Measurements from ENCODE around the gene TIGD7. TPM values are rescaled to one million over a fixed set of nuclear protein-coding genes. Genes with fewer than 3 reads are reported as not detected.
A peak's percentile ranks its signal among the peaks of the same experiment; 100 is the strongest.

TIGD7 gene
- total and polyA plus RNA-seq, 2 of the 13 experiments (the other 11 are each of a cell fraction or from before 2014, with no cell fraction given): not detected

DNA sequence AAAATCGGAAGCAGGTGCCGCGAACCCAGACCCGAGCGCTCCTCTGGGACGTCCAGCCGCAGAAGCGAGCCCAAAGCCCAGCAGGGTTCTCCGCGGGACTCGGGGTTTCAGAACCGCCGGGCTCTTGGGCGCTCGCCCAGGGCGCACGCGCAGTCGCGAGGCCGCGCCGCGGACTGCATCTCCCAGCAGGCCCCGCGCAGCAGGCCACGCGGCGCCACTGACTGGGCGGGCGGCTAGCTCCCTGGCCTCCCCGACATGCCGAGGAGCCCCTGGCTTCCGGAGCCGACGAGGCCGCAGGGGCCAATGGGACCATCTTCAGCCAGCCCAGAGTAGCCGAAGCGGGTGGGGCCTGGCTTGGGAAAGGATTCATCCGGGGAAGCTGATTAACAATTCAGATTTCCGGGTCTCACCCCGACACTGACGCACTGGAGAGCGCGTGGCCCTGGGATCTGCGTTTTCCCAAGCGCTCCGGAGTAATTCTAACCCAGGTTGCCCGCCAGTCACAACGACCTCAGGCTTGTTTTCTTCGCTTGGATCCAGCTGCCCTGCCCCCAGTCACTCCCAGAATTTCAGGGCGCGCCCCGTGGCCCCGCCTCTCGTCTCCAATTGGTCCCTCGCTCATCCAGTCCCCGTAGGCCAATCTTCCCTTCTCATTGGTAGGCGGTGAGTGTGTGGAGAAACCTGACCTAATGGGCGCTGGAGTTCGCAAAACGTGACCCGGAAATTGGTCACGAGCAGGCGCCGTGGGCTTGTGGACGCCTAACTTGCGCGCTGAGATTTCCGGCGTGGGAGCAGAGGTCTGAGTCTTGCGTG lies 22.3 kb downstream of the TIGD7 start, which contains the start of gene ZNF263 (continued):
- peak; percentile 15; the same call in 1 of the 2 replicates for TF ChIP-seq CCDC6 (CRISPR knock-in tag; IDR thresholded peaks at IDR 0.05)
- peak; percentile 99 for TF ChIP-seq BHLHE40 (IDR thresholded peaks at IDR 0.05; ENCODE audit: low read length)
- TF ChIP-seq MEF2D (CRISPR knock-in tag; IDR thresholded peaks at IDR 0.05): peak; percentile 52; the same call in 1 of the 2 replicates
- TF ChIP-seq, protein P1, sequence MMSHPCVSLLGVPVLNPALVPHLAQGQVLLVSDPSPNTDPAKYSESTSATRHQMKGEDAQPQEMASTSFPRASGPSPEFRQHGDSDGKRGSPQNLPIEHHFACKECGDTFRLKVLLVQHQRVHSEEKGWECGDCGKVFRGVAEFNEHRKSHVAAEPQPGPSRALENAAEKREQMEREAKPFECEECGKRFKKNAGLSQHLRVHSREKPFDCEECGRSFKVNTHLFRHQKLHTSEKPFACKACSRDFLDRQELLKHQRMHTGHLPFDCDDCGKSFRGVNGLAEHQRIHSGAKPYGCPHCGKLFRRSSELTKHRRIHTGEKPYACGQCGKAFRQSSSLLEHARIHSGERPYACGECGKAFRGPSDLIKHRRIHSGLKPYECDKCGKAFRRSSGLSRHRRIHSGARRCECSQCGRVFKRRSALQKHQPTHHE (CRISPR knock-in tag; IDR thresholded peaks at IDR 0.05; ENCODE audit: borderline replicate concordance): peak; percentile 53; the same call in 1 of the 2 replicates
- peak; percentile 96 for TF ChIP-seq ATF1 (CRISPR knock-in tag; IDR thresholded peaks at IDR 0.05)
- TF ChIP-seq TOE1 (CRISPR knock-in tag; IDR thresholded peaks at IDR 0.05): no peak
- no peak for TF ChIP-seq ZNF3 (CRISPR knock-in tag; IDR thresholded peaks at IDR 0.05)
- TF ChIP-seq, protein P2, sequence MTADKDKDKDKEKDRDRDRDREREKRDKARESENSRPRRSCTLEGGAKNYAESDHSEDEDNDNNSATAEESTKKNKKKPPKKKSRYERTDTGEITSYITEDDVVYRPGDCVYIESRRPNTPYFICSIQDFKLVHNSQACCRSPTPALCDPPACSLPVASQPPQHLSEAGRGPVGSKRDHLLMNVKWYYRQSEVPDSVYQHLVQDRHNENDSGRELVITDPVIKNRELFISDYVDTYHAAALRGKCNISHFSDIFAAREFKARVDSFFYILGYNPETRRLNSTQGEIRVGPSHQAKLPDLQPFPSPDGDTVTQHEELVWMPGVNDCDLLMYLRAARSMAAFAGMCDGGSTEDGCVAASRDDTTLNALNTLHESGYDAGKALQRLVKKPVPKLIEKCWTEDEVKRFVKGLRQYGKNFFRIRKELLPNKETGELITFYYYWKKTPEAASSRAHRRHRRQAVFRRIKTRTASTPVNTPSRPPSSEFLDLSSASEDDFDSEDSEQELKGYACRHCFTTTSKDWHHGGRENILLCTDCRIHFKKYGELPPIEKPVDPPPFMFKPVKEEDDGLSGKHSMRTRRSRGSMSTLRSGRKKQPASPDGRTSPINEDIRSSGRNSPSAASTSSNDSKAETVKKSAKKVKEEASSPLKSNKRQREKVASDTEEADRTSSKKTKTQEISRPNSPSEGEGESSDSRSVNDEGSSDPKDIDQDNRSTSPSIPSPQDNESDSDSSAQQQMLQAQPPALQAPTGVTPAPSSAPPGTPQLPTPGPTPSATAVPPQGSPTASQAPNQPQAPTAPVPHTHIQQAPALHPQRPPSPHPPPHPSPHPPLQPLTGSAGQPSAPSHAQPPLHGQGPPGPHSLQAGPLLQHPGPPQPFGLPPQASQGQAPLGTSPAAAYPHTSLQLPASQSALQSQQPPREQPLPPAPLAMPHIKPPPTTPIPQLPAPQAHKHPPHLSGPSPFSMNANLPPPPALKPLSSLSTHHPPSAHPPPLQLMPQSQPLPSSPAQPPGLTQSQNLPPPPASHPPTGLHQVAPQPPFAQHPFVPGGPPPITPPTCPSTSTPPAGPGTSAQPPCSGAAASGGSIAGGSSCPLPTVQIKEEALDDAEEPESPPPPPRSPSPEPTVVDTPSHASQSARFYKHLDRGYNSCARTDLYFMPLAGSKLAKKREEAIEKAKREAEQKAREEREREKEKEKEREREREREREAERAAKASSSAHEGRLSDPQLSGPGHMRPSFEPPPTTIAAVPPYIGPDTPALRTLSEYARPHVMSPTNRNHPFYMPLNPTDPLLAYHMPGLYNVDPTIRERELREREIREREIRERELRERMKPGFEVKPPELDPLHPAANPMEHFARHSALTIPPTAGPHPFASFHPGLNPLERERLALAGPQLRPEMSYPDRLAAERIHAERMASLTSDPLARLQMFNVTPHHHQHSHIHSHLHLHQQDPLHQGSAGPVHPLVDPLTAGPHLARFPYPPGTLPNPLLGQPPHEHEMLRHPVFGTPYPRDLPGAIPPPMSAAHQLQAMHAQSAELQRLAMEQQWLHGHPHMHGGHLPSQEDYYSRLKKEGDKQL (CRISPR knock-in tag; IDR thresholded peaks at IDR 0.05; ENCODE audit: low read depth): no peak
- TF ChIP-seq SYNCRIP (IDR thresholded peaks at IDR 0.05; ENCODE audit: insufficient read depth, low read depth, low read length): no peak
- TF ChIP-seq GFI1 (CRISPR knock-in tag; IDR thresholded peaks at IDR 0.05; ENCODE audit: borderline replicate concordance): peak; percentile 68; the same call in 1 of the 2 replicates
- peak; percentile 93 for TF ChIP-seq CREB1 (IDR thresholded peaks at IDR 0.05)
- TF ChIP-seq CREB1 (CRISPR knock-in tag; IDR thresholded peaks at IDR 0.05): peak; percentile 97
- TF ChIP-seq ZNF253 (CRISPR knock-in tag; IDR thresholded peaks at IDR 0.05; ENCODE audit: borderline replicate concordance): 0 out of 2 replicates have a peak, but pooled peaks have one; percentile 43
- TF ChIP-seq, protein P3, sequence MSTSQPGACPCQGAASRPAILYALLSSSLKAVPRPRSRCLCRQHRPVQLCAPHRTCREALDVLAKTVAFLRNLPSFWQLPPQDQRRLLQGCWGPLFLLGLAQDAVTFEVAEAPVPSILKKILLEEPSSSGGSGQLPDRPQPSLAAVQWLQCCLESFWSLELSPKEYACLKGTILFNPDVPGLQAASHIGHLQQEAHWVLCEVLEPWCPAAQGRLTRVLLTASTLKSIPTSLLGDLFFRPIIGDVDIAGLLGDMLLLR (CRISPR knock-in tag; IDR thresholded peaks at IDR 0.05): peak; percentile 86
- TF ChIP-seq ZNF598 (CRISPR knock-in tag; IDR thresholded peaks at IDR 0.05; ENCODE audit: borderline replicate concordance): no peak; the same call in 1 of the 2 replicates
- TF ChIP-seq STAG1 (CRISPR knock-in tag; IDR thresholded peaks at IDR 0.05): peak; percentile 14
- 0 out of 2 replicates have a peak, but pooled peaks have one; percentile 29 for TF ChIP-seq RFX5 (IDR thresholded peaks at IDR 0.05; ENCODE audit: low read depth, low read length)
- TF ChIP-seq, protein P4, sequence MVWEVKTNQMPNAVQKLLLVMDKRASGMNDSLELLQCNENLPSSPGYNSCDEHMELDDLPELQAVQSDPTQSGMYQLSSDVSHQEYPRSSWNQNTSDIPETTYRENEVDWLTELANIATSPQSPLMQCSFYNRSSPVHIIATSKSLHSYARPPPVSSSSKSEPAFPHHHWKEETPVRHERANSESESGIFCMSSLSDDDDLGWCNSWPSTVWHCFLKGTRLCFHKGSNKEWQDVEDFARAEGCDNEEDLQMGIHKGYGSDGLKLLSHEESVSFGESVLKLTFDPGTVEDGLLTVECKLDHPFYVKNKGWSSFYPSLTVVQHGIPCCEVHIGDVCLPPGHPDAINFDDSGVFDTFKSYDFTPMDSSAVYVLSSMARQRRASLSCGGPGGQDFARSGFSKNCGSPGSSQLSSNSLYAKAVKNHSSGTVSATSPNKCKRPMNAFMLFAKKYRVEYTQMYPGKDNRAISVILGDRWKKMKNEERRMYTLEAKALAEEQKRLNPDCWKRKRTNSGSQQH (CRISPR knock-in tag; IDR thresholded peaks at IDR 0.05; ENCODE audit: low read depth): peak; percentile 42; the same call in 1 of the 2 replicates
- TF ChIP-seq STAT5B (CRISPR knock-in tag; IDR thresholded peaks at IDR 0.05): 0 out of 2 replicates have a peak, but pooled peaks have one; percentile 5
- no peak for TF ChIP-seq CENPT (CRISPR knock-in tag; IDR thresholded peaks at IDR 0.05; ENCODE audit: low read depth)
- no peak for TF ChIP-seq REL (CRISPR knock-in tag; conservative IDR thresholded peaks at IDR 0.05)
- 0 out of 2 replicates have a peak, but pooled peaks have one; percentile 48 for TF ChIP-seq ZNF343 (CRISPR knock-in tag; IDR thresholded peaks at IDR 0.05)

Measured in HepG2 (cell line).